Germinal center (tissue), 1 donor: ENCODE results near the gene MPC1L.
A peak's percentile ranks its signal among the peaks of the same experiment; 100 is the strongest.

Experiments
- DNase-seq: peaks from one replicate; pipeline ENCODE4 v3.0.0; 2012; ENCODE audit warnings: mixed read lengths, low spot score

Gene MPC1L

DNA sequence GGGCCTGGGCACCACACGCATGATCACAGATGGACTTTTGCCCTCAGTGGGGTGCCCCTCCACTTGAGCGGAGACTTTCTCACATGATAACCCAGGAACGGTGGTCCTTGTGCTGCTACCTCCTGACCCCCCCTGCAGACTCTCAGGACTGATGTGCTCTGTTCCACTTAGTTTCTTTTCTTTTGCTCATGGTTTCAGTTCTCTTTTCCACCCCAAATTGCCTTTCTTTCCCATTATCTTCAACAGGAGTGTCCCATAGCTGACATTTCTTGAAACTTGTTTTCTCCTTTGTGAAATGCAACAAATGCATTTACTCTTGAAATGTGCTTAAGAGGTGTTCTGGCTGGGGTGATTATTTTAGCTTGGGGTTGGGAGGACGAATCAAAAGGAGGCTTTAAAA is 9.0 kb downstream of the MPC1L start:
- no peak for DNase-seq

DNA sequence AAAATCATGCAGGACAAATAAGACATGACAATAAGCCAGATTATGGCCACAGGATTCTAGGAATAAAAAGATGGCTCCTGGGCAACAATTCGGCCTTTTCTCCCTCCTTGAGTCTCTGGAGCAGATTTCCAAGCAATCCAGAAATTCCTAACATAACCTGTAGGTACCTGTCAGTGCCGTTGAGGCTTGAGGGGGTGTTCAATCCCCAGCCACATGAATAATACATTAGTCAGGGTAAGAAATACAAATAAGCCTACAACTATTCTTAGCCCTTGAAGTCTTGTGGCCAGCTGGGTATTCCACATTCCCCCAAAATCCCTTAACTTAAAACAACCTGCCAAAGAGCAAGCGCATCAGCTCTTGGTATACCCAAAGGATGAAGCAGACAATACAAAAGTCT is 14.5 kb downstream of the MPC1L start:
- DNase-seq: no peak

DNA sequence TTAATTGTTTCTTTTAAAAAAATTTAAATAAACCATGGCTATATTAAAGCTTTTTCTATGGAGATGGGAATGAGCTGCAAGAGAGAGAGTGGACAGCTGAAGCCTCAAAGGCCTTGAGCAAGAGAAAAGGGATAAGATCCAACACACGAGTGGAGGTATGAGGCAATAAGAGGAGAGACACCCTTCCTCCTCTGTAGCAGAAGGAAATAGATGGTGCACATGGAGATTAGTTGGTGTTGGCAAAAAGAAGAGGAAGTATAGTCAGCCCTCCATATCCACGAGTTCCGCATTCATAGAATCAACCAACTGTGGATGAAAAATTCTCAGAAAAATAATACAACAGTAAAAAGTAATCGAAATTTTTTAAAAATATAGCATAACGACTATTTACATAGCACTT is 20.9 kb downstream of the MPC1L start:
- no peak for DNase-seq

DNA sequence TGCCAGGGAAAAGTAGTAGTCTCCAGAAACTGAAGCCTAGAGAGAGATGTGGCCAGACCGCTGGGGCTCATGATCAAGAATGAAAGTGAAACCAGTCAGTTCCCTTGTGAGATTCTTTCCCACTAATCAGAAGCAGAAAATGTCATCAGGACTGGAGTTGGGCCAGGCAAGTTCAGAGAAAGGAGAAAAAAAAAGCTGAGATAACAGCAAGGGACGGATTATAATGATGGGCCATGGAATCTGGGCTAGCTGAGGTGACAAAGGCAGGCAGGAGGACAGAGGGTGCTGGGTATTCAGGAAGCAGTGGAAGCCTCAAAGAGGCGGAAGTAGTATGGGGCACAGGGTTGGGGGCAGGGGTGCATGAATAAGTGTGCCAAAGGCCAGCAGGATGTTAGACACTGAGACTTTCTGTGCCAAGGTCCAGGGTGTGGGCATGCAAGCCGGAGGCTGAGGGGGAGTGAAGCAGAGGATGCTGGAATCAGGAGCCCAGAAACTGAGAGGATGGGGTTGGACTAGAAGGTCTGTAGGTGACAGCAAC is 21.7 kb downstream of the MPC1L start:
- peak; percentile 38 for DNase-seq

DNA sequence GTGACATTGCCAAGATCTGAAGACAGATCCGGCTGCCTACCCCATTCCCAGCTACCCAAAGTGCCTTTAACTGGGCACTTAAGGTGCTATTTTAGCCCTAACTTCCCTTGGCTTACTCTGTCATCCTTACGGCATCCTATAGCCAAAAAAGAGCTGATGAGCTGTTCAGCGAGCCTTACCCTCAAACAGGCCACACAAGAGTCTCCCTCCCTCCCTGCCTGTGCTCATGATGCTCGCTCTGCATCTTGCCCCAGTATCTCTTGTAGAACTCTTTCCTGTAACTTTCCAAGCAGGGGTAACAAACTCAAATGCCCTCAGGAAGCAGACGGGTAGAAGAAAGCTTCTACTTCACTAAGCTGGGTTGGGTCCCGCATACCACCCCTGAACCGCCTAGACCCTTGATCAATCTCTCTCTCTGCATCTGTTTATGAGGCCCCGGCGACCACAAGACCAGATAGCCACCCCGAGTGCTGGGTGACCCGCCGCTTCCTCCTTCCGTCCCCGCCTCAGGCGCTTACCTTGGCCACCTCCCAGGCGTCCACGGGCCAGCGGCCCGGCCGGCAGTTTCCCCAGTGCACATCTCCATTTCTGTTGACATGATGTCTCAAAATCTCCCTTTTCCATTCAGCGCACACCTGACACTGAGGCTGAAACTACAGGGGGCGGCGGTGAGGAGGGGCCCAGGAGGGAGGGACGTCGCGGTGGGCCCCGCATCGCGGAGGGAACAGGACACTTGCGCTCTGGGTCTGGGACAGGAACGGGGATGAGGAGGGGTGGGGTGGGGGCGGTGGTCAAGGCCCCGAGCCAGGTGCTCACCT is 23.5 kb downstream of the MPC1L start:
- peak; percentile 14 for DNase-seq

DNA sequence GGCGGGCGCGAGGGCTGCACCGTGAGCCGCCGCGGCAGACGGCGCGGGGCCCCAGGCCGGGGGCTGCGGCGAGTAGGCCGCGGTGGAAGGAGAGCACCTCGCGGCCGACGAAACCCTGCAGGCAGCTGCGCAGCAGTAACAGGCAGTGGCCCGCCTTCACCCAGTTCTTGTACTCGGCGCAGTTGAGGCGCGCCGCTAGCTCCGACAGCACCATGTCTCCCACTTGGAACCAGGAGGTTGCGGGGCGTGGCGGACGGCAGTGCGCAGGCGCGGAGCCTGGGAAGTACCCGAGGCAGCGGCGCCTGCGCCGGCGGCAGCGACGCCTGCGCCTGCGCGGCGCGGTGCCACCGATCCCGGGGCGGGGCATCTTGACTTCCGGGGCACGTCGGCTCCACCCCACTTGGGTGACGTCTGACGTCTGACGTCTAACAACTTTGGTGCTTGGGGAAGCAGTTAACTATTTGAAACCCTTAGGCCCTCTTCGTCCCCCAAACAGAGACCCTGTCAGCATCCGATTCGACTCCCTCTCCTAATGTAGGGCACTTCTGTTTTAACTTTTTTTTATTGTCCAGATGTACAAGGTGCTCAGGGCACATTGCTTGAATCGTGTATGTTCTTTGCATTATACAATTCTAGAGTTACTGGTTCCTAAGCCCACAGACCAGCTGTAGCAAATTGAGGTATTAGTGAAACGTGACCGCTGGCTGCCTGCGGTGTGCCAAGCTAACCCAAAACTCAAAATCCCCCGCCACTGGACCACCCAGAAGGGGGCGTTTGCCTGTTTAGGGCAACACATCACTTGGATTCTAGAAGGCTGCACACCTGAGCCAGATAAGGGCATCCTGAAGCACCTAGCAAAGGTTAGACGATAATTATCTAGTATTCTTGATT is 24.3 kb downstream of the MPC1L start, which contains the start of gene CXorf38:
Gene CXorf38, minus strand, starts transcription at position 255 of the 891 bp plus-strand sequence. Its CDS starts 41 bp downstream, at position 214.
- peak; percentile 88 for DNase-seq

DNA sequence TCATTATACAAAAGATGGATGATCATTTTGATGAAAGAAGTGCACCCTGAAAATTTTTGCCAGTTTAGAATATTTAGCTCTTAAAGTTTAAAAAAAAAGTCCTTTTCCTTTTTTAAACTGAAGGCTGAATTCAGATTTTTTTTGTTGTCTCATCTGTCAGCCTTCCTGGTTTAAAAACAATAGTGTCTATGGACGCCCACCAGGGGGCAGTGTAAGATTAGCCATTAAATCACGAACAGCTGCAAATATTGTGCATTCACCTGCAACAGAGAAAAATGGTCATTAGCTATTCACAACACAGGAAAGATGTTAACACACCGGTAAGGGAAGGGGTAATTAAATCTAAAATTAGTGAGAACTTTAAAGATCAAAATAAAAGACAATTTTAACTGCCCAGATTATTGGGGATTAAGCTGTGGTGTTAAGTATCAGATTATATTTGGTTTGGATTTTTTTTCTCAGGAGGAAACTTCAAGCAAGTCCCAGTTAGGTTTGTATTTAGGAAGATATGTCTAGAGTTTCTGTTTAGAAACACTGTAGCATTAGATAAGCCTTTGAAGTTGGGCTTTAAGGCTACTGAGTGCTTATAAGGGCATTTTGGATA is 28.5 kb downstream of the MPC1L start:
- DNase-seq: peak; percentile 9

DNA sequence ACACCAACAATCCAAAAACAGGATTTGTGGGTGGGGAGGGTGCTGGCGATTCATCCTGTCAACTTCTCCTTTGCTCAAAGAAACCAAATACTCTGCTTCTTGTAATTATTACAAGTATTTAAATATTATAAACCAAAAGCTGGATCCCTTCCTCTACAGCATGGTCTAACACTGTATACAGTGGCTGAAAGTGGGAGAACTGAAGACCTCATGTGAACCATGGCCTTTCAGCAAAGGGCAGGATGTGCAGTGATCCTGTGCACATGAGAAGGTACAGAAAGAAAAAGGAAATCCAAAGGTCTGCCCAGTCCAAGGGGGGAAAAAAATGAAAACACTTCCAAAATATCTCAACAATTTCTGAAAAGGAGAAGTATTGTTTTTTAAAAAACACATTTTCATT is 29.4 kb downstream of the MPC1L start:
- no peak for DNase-seq

DNA sequence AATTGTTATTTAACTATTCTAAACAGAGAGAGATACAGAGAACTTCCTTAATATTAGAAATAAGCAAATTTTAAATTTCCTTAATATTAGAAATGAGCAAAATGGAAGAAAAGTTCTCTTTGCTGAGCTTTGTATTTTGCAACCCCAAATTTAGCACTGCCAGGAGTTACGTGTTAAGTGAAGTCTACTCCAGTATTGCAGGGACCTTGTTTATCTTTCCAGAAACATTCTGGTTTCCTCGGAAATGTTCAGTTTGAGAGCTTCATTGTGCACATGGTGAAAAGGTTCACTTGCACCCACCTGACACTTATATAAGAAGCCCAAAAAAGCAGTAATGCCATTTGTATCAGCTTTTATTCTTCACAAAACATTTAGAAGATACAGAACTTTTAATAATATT is 30.3 kb downstream of the MPC1L start:
- DNase-seq: no peak

DNA sequence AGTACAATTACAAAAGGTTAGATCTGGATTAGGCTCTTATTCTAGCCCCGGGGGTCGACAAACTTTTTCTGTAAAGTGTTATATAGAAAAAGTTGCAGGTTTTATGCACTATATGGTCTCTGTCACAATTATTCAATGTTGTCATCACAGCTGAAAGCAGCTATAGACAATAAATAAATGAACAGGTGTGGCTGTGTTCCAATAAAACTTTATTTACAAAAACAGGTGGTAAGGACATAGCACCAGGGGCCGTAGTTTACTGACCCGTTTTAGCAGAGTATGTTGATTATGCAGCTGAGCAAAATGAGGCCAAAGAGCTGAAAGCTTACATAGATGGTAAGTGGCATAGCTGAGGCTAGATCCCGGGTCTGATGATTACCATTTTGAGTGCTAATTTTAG is 37.2 kb downstream of the MPC1L start:
- DNase-seq: no peak

DNA sequence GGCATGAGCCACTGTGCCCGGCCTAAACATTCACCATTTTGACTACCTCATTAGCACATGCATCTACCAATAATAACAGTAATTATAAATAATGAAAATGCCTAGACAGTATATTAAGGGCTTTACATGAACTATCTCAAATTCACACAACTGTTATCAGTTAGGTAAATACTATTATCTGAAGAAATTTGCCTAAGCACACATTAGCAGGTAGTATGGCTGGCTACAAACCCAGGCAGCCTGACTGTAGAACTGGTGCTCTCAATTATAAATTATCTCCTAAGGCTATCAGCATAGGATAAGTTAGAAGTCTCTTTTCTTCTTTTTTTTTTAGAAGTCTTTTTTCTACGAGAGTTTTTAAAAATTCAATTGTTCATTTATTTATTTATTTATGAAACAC is 38.3 kb downstream of the MPC1L start:
- no peak for DNase-seq

DNA sequence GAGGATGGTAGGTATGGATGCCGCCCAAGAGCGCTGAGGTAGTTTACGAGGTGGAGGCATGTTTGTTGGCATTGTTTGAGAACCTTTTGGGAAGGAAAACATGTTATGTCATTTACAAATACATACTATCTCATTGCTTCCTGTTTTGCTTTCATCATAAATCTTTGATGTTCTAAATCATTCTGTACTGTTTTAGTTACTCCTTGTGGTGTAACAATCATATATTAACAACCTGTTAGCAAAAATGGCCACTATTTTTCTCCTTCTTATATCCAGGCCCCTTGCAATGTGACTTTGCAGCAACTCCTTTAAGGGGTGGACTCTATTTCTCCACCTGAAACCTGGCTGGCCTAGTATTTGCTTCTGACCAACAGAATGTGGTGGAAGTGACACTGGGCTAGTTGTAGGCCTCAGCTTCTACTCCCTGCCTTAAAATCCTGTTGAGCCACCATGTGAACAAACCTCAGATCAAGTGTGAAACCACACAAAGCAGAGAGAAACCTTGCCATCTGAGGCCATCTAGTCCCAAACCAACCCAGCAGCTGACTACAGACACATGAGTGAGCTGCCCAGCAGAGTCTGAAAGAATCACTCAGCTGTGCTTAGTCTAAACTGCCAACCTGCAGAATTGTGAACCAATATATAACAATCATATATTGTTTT is 40.0 kb downstream of the MPC1L start:
- DNase-seq: no peak

DNA sequence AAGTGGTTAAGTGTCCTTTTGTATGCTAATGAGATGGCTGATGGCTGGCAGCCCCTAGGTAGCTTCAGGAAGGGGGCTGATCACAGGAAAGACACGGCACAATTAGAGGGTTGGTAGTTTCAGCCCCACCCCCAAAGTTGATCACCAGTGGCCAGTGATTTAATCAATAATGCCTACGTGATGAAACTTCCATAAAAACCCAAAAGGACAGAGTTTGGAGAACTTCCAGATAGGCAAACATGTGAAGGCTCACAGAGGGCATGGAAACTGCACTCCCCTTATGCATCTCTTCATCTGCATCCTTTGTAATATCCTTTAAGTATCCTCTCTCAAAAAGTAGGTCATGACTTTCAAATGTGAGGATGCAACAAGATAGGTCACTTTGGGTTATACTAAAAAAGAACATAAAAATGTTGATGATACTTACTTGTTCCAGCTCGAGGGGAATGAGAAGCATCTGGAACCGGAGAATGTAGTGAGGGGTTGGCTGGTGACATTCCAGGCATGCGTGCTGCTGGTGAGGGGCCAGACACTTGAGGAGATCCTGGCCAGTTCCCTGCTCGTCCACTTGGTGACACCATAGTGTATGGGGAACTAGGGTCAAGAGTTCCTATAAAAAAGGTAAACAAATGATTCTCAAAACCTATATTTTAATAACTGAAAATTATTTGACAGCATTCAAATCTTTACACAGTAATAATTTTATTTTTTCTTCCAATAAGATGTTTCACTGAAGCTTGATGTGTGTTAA is 40.8 kb downstream of the MPC1L start:
- DNase-seq: no peak

DNA sequence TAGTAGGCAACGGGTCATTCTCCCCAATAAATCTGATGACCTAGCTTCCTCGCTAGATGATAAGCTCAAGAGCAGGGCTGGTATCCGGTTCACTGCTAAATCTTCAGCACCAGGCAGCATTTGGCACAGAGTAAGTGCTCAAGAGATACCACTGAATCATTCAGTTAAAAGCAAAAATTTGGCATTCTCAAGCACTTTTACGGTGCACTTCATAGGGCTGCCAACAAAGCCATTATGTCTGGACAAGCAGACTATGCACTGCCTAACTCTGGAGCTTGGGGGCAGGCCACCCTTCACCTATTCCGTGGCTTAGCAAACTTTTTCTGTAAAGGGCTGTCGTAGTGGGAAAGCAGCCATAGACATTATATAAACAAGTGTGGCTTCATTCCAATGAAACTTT is 47.9 kb downstream of the MPC1L start:
- DNase-seq: no peak
